ENCODE results near the gene CBFB. TPM values are rescaled to one million over a fixed set of nuclear protein-coding genes. Genes with fewer than 3 reads are reported as not detected.
"Not testable (repeated sequence)": the region's sequence is repeated elsewhere in the genome, so short reads cannot be mapped to it uniquely, and the experiment has no call there.

The CBFB gene
- total and polyA plus RNA-seq, 2 donors = 19.3 to 62.5 TPM

DNA sequence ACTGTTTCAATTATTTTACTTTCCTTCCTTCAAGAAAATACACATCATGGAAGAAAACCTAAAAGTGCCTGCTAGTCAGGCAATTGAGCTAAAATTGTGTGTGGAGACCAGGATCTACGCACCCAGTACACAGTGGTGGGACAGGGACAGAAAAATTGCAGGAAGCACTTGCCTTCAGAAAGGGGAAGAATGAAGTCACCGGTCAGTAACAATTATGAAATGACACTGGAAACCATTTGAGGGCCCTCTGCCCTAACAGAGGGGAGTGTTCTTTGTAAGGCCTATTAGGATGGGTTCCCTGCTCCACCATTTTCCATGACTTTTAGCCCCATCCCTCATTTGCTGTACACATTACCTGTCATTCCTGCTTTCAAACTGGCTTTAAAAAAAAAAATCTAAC lies 76.3 kb downstream of the CBFB start:
- Histone ChIP-seq H3K4me3 (ENCODE audit: low read depth, low read length) (no peak overlapping the region), H3K27ac (ENCODE audit: low read depth) (no peak overlapping the region), H3K4me1 (ENCODE audit: insufficient read depth) (no peaks in the 10 kb centered on the region), H3K36me3 (ENCODE audit: insufficient read depth) (no peaks in the 10 kb centered on the region)
- 85% methylated on average over 2 of the region's 2 CpGs for WGBS
- DNase-seq (ENCODE audit: extremely low spot score) = no peak

DNA sequence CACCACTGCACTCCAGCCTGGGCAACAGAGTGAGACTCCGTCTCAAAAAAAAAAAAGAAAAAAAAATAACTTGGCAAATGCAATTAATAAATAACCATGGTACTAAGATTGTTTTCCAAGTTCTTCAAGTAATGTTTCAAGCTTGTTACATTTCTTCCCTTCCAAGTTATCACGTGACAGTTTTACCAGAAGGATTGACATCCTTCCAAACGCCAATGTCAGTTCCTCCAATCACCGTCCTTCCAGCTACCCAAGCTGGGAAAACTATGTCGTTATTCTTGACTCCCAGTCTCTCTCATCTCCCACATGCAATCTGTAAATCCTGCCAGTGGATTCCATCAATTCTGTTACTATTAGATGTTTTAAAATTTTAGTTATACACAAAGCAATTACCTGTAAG lies 76.9 kb downstream of the CBFB start:
- Histone ChIP-seq H3K4me1 (ENCODE audit: insufficient read depth) (no peaks in the 10 kb centered on the region), H3K4me3 (ENCODE audit: low read depth, low read length) (no peak overlapping the region), H3K36me3 (ENCODE audit: insufficient read depth) (no peaks in the 10 kb centered on the region), H3K27ac (ENCODE audit: low read depth) (no peak overlapping the region)
- 67% methylated on average over 5 of the region's 5 CpGs for whole genome bisulfite sequencing
- no peak for DNase-seq (ENCODE audit: extremely low spot score)

DNA sequence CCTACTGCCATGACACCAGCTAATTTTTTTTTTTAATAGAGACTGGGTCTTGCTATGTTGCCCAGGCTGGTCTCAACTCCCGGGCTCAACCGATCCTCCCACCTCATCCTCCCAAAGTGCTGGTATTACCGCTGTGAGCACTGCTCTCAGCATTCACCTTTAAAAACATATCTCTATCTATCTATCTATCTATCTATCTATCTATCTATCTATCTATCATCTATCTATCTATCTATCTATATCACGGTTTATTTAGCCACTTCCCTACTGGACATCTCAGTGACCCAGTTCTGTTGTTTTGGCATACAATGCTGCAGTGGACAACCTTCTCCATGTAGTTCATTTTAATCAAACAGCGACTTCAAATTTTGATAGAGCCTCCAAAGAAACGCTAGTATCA lies 79.5 kb downstream of the CBFB start:
- H3K36me3 ChIP-seq (ENCODE audit: insufficient read depth) = no peaks in the 10 kb centered on the region
- H3K27ac ChIP-seq (ENCODE audit: low read depth) = no peak overlapping the region
- WGBS = 96% methylated on average over 6 of the region's 6 CpGs

DNA sequence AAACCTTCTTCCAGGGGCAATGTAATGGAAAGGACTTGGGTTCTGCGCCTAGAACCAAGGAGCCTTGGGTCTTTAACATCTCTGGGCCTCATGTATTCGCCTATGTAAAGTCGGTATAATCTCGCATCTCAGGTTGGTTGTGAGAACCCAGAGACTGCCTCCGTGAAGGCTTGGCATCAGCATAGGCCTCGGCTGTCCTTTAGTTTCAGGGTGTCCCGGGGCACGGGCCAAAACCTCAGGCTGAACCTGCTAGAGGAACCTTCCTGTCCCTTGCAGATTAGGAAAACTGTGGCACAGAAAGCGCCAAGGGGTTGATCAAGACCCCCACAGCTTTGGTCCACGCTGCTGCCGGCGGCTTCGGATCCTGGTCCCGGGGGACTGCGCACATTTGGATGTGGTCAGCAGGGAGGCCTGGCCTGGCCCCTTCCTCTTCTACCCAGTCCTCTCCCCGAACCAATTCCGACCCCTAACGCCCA lies 80.0 kb downstream of the CBFB start:
- 65% methylated on average over 18 of the region's 18 CpGs for WGBS

More for the DNA sequence above, 79.5 kb downstream of the CBFB start:
- DNase-seq (ENCODE audit: extremely low spot score) = no peak
- Histone ChIP-seq H3K4me3 (ENCODE audit: low read depth, low read length) (no peak overlapping the region), H3K4me1 (ENCODE audit: insufficient read depth) (no peaks in the 10 kb centered on the region)

DNA sequence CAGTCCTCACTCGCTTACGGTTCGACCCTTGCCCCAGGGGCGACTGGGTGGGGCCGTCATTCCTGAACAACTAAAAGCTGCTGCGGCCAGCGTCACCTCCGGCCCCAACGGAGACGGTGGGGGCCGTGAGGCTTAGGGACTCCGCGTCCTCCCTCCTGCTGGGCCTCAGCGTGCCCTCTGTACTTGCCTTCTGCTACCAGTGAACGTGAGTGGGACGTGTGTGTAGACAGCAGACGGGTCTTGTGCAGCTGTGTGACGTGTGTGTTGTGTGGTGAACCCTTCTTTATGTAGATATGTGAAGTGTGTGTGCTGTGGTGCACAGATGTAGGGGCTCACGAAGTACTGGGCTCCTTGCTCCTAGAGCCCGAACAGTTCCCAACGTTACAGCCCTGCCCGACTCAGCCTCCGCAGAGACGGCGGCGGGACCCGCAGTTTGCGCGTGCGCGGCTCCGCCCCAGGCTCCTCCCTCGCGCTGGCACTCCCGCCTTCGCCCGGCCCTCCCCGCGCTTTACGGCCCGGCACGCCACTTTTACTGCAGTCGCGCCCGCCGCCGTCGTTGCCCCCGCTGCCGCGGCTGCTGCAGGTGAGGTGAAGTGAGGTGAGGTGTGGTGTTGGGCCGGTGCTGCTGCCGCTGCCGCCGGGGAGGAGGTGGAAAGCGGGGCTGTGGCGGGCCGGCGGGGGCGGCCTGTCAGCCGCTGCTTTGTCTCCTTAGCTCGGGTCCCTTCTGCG lies 80.6 kb downstream of the CBFB start, which contains the start of gene PHAF1:
Gene PHAF1, plus strand, starts transcription at position 535 of the 729 bp plus-strand sequence. CDS start 235 bp downstream, outside the sequence.
- peak; percentile 74 for DNase-seq (ENCODE audit: extremely low spot score)
- 1% methylated on average over 63 of the region's 63 CpGs for WGBS
- Histone ChIP-seq H3K4me3 (ENCODE audit: low read depth, low read length) (peak within 1 kb of the TSS; percentile 96), H3K27ac (ENCODE audit: low read depth) (peak within 1 kb of the TSS; percentile 48), H3K36me3 (ENCODE audit: insufficient read depth) (no peaks in the 10 kb centered on the region), H3K4me1 (ENCODE audit: insufficient read depth) (no peaks in the 10 kb centered on the region)

More for the DNA sequence above, 80.0 kb downstream of the CBFB start:
- no peak for DNase-seq (ENCODE audit: extremely low spot score)
- Histone ChIP-seq H3K4me1 (ENCODE audit: insufficient read depth) (no peaks in the 10 kb centered on the region), H3K27ac (ENCODE audit: low read depth) (peak overlapping the region; percentile 48), H3K36me3 (ENCODE audit: insufficient read depth) (no peaks in the 10 kb centered on the region), H3K4me3 (ENCODE audit: low read depth, low read length) (peak overlapping the region; percentile 11)

DNA sequence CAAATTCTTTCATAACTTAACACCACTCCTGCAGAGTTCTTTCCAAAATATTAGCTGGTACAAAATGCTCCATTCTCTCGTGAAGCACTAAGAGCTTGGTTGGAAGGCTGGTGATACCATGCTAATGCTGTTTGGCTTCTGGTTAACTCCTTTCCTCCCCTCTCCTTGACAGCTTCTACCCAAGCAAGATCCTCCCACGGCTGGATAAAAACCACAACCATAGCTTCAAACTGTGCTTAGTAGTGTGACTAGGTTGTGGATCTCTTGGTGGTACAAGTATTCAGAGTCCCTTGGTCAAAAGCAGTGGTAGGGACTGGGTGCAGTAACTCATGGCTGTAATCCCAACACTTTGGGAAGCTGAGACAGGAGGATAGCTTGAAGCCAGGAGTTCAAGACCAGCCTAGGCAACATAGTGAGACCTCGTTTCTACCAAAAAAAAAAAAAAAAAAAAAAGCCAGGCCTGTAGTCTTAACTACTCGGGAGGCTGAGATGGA lies 83.0 kb downstream of the CBFB start:
- 84% methylated on average over 4 of the region's 4 CpGs for WGBS
- Histone ChIP-seq H3K4me1 (ENCODE audit: insufficient read depth) (no peaks in the 10 kb centered on the region), H3K36me3 (ENCODE audit: insufficient read depth) (no peaks in the 10 kb centered on the region), H3K27ac (ENCODE audit: low read depth) (no peak overlapping the region), H3K4me3 (ENCODE audit: low read depth, low read length) (no peak overlapping the region)
- DNase-seq (ENCODE audit: extremely low spot score) = no peak

DNA sequence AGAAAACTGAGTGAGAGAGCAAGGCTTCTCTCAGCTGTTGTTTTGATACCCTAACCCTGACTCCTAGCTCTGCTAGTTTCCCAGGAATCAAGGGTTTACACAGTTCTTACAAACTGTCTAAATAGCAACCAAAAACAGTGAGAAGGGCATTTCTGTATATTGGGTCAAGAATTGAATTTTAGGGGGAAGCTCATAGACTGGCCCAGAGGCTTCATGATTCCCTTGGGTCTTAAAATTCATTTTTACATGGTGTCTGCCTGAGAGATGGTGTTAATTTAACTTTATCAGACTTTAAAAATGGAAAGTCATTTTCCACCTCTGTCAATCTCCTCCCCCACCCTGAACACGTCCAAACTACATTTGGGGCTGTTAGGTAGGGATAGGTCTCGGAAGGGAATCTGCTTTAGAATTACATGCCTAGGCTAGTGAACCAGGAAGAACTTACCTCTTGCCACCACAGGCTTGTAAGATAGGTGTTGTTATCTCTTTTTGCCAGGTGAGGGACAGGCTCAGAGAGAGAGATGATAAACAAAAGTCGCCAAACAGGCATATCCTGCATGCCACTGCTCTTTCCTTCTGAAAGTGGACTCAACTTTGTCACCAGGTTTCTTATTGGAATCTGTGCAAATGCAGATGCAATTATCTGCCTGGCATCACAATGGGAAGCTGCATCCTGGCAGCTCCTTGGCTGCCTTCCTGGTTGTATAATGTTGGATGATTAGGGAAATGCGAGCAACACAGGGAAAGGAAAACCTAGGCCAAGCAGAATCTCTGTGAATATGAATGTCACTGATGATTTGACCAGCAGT lies 83.8 kb downstream of the CBFB start:
- no peaks in the 10 kb centered on the region for H3K4me1 ChIP-seq (ENCODE audit: insufficient read depth)
- H3K27ac ChIP-seq (ENCODE audit: low read depth) = no peak overlapping the region
- no peak overlapping the region for H3K4me3 ChIP-seq (ENCODE audit: low read depth, low read length)
- no peak for DNase-seq (ENCODE audit: extremely low spot score)
- H3K36me3 ChIP-seq (ENCODE audit: insufficient read depth) = no peaks in the 10 kb centered on the region
- 76% methylated on average over 4 of the region's 4 CpGs for WGBS

DNA sequence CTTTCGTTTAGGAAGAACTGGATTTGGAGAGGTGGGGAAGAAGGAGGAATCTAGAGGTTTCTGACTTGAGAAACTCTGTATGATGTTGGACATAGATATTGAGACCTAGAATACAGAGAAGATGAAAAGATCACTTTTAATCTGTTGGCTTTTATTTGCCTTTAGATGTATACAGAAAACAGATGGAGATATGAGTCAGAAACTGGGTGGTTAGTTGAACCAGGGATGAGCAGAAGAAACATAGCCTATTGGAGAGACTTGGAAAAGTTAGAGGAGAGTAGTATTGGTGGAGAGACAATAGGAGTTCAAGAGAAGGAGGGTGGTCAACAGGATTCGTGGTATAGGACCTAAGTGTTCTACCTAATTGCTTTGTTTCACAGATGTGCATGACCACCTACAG lies 85.8 kb downstream of the CBFB start:
- 72% methylated on average over 2 of the region's 2 CpGs for WGBS
- H3K36me3 ChIP-seq (ENCODE audit: insufficient read depth) = no peaks in the 10 kb centered on the region
- no peak overlapping the region for H3K4me3 ChIP-seq (ENCODE audit: low read depth, low read length)
- H3K4me1 ChIP-seq (ENCODE audit: insufficient read depth) = no peaks in the 10 kb centered on the region
- no peak for DNase-seq (ENCODE audit: extremely low spot score)
- H3K27ac ChIP-seq (ENCODE audit: low read depth) = no peak overlapping the region

DNA sequence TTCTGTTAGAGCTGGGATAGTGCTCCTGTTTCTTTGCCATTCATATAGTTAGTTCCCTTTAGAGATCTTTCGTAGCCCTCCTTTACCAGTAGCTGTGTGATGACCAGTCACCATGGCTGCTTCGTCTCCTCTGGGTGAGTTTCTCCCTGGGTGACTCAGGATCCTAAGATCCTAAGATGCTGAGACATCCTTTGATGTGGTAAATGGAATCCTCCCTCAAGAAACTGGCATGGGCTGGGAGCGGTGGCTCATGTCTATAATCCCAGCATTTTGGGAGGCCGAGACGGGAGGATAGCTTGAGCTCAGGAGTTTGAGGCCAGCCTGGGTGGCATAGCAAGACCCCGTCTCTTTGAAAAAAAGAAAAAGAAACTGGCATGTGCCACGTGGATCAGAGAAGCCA lies 86.7 kb downstream of the CBFB start:
- no peak for DNase-seq (ENCODE audit: extremely low spot score)
- no peaks in the 10 kb centered on the region for H3K4me1 ChIP-seq (ENCODE audit: insufficient read depth)
- peaks cover 3% of the 10 kb centered on the region for H3K36me3 ChIP-seq (ENCODE audit: insufficient read depth)
- H3K4me3 ChIP-seq (ENCODE audit: low read depth, low read length) = no peak overlapping the region
- H3K27ac ChIP-seq (ENCODE audit: low read depth) = no peak overlapping the region
- WGBS = 84% methylated on average over 7 of the region's 7 CpGs

DNA sequence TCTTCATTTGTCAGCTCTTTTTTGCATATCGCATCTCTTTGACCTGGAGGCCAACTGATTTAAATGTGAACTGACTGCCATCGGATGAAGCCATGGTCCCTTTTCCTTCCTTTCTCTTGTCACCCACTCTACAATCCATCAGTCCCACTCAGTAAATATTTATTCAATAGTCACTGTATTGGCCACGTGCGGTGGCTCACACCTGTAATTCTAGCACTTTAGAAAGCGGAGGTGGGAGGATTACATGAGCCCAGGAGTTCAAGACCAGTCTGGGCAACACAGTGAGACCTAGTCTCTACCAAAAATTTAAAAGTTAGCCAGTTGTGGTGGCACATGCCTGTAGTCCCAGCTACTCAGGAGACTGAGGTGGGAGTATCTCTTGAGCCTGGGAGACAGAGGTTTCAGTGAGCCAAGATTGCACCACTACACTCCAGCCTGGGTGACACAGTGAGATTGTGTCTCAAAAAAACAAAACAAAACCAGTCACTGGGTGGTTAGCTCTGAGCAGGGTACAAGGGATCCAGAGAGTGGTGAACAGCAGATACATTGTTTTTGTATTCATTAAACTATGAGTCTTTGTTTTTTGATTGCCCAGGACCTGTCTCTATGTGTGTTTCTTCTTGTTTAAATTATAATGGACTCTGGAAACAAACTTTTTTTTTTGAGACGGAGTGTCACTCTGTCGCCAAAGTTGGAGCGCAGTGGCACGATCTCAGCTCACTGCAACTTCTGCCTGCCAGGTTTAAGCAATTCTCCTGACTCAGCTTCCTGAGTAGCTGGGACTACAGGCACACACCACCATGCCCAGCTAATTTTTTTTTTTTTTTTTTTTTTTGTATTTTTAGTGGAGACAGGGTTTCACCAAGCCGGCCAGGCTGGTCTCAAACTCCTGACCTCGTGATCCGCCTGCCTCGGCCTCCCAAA lies 87.7 kb downstream of the CBFB start:
- DNase-seq (ENCODE audit: extremely low spot score) = no peak
- Histone ChIP-seq H3K4me1 (ENCODE audit: insufficient read depth) (no peaks in the 10 kb centered on the region), H3K4me3 (ENCODE audit: low read depth, low read length) (no peak overlapping the region), H3K36me3 (ENCODE audit: insufficient read depth) (peaks cover 3% of the 10 kb centered on the region), H3K27ac (ENCODE audit: low read depth) (no peak overlapping the region)
- WGBS = 86% methylated on average over 13 of the region's 13 CpGs

DNA sequence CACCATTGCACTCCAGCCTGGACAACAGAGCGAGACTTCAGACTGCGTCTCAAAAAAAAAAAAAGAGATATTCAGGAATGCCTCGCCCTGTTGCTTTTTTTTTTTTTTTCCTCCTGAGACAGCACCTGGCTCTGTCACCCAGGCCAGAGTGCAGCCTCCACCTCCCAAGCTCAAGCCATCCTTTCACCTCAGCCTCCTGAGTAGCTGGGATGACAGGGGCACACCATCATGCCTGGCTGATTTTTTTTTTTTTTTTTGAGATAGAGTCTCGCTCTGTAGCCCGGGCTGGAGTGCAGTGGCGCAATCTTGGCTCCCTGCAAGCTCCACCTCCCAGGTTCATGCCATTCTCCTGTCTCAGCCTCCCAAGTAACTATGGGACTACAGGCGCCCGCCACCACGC lies 88.8 kb downstream of the CBFB start:
- WGBS = 98% methylated on average over 9 of the region's 9 CpGs
- Histone ChIP-seq H3K4me1 (ENCODE audit: insufficient read depth) (no peaks in the 10 kb centered on the region), H3K36me3 (ENCODE audit: insufficient read depth) (peaks cover 7% of the 10 kb centered on the region), H3K27ac (ENCODE audit: low read depth) (no peak overlapping the region), H3K4me3 (ENCODE audit: low read depth, low read length) (no peak overlapping the region)
- DNase-seq (ENCODE audit: extremely low spot score) = no peak

DNA sequence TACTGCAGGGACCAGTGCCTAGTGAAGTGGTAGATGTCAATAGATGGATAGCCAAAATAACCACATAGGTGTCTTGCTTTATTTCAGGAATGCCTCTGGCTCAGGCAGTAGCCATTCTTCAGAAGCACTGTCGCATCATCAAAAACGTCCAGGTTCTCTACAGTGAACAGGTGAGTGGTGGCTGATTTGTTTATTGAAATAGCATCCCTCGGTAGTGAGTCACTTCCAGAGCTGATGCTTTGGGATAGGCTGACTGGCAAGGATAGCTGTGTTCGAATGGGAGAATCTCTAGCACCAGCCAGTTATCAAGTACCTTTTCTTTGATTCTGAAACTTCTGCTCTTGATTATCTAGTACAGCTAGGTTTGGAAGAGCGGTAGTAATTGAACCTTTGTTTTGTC lies 91.1 kb downstream of the CBFB start:
- DNase-seq (ENCODE audit: extremely low spot score) = no peak
- H3K27ac ChIP-seq (ENCODE audit: low read depth) = no peak overlapping the region
- no peaks in the 10 kb centered on the region for H3K4me1 ChIP-seq (ENCODE audit: insufficient read depth)
- 87% methylated on average over 5 of the region's 5 CpGs for WGBS
- peaks cover 8% of the 10 kb centered on the region for H3K36me3 ChIP-seq (ENCODE audit: insufficient read depth)
- H3K4me3 ChIP-seq (ENCODE audit: low read depth, low read length) = no peak overlapping the region

DNA sequence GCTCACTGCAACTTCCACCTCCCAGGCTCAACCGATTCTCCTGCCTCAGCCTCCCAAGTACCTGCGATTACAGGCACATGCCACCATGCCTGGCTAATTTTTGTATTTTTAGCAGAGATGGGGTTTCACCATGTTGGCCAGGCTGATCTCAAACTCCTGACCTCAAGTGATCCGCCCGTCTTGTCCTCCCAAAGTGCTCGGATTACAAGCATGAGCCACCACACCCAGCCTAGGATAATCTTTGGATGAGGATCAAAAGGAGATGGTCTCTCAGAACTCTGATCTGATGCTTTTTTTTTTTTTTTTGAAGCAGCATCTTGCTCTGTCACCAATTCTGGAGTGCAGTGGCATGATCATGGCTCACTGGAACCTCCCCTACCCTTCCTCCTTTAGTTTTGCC lies 93.8 kb downstream of the CBFB start:
- H3K27ac ChIP-seq (ENCODE audit: low read depth); H3K36me3 ChIP-seq (ENCODE audit: insufficient read depth); H3K4me3 ChIP-seq (ENCODE audit: low read depth, low read length); H3K4me1 ChIP-seq (ENCODE audit: insufficient read depth); DNase-seq (ENCODE audit: extremely low spot score): not testable (repeated sequence)
- 93% methylated on average over 5 of the region's 5 CpGs for WGBS

Data from urinary bladder (tissue), 4 donors.